ENCODE measurements around the gene ZNF496. TPM values are rescaled to one million over a fixed set of nuclear protein-coding genes. Genes with fewer than 3 reads are reported as not detected.

ZNF496 gene
- total RNA-seq, 1 donor from 2014 or later: 91.8 TPM

- TF ChIP-seq CTCF (IDR thresholded peaks at IDR 0.05; ENCODE audit: insufficient read depth, low read length, poor library complexity, severe bottlenecking): no peak
- no peak for DNase-seq (ENCODE audit: low read depth)
- Histone ChIP-seq H3K27me3 (ENCODE audit: control insufficient read depth, insufficient read depth, low read length) (no peaks in the 10 kb centered on the region), H3K4me3 (ENCODE audit: low read depth, low read length) (no peak overlapping the region), H3K36me3 (ENCODE audit: control insufficient read depth, insufficient read depth, low read length) (peaks cover 2% of the 10 kb centered on the region)
Measured at GRCh38 chr1:247300491-247301175, 31.0 kb downstream of the ZNF496 start.

GRCh38 chr1:247299723-247300381, 31.8 kb downstream of the ZNF496 start:
- no peak for DNase-seq (ENCODE audit: low read depth)
- TF ChIP-seq CTCF (IDR thresholded peaks at IDR 0.05; ENCODE audit: insufficient read depth, low read length, poor library complexity, severe bottlenecking): no peak
- no peaks in the 10 kb centered on the region for H3K27me3 ChIP-seq (ENCODE audit: control insufficient read depth, insufficient read depth, low read length)
- H3K4me3 ChIP-seq (ENCODE audit: low read depth, low read length): no peak overlapping the region
- peaks cover 2% of the 10 kb centered on the region for H3K36me3 ChIP-seq (ENCODE audit: control insufficient read depth, insufficient read depth, low read length)

- TF ChIP-seq CTCF (IDR thresholded peaks at IDR 0.05; ENCODE audit: insufficient read depth, low read length, poor library complexity, severe bottlenecking): no peak
- Histone ChIP-seq H3K36me3 (ENCODE audit: control insufficient read depth, insufficient read depth, low read length) (peaks cover 2% of the 10 kb centered on the region), H3K27me3 (ENCODE audit: control insufficient read depth, insufficient read depth, low read length) (no peaks in the 10 kb centered on the region), H3K4me3 (ENCODE audit: low read depth, low read length) (no peak overlapping the region)
- DNase-seq (ENCODE audit: low read depth): no peak
Measured at GRCh38 chr1:247298701-247299100, 33.0 kb downstream of the ZNF496 start.

GRCh38 chr1:247298124-247298481, 33.6 kb downstream of the ZNF496 start:
- Histone ChIP-seq H3K36me3 (ENCODE audit: control insufficient read depth, insufficient read depth, low read length) (peaks cover 2% of the 10 kb centered on the region), H3K4me3 (ENCODE audit: low read depth, low read length) (no peak overlapping the region), H3K27me3 (ENCODE audit: control insufficient read depth, insufficient read depth, low read length) (no peaks in the 10 kb centered on the region)
- no peak for DNase-seq (ENCODE audit: low read depth)
- TF ChIP-seq CTCF (IDR thresholded peaks at IDR 0.05; ENCODE audit: insufficient read depth, low read length, poor library complexity, severe bottlenecking): no peak

GRCh38 chr1:247297263-247298123, 34.2 kb downstream of the ZNF496 start:
- no peak for DNase-seq (ENCODE audit: low read depth)

More at GRCh38 chr1:247297263-247298123, 34.2 kb downstream of the ZNF496 start:
- Histone ChIP-seq H3K4me3 (ENCODE audit: low read depth, low read length) (no peak overlapping the region), H3K36me3 (ENCODE audit: control insufficient read depth, insufficient read depth, low read length) (peaks cover 2% of the 10 kb centered on the region), H3K27me3 (ENCODE audit: control insufficient read depth, insufficient read depth, low read length) (no peaks in the 10 kb centered on the region)
- TF ChIP-seq CTCF (IDR thresholded peaks at IDR 0.05; ENCODE audit: insufficient read depth, low read length, poor library complexity, severe bottlenecking): no peak
